GM12878 (cell line): ENCODE results near the gene MRPS21. TPM values are rescaled to one million over a fixed set of nuclear protein-coding genes. Genes with fewer than 3 reads are reported as not detected.

ENCODE experiments used
- ATAC-seq: fragments of 200-7000 bp; cut with Tn5 transposase; 3 replicates; pipeline ENCODE4 v1.9.1; 2020; ENCODE audit warnings: mild to moderate bottlenecking, moderate library complexity
- BruUV-seq: library from RNA; stranded (reverse); fragments of 400-500 nt; replicated peaks from 2 replicates; lab custom pipeline; 2021; lab: Mats Ljungman, UMichigan
- CTCF ChIA-PET: fragments of 300-600 bp; sonication (Branson Sonifier 250); formaldehyde crosslinking; extraction: SDS; loops from one replicate; lab custom pipeline; 2021; ENCODE audit warnings: inconsistent platforms; lab: Yijun Ruan, JAX
- POLR2A ChIA-PET: fragments of 350-600 bp; formaldehyde crosslinking; extraction: SDS; loops from one replicate; lab custom pipeline; 2021; ENCODE audit warnings: inconsistent platforms; lab: Charles Lee
- RAD21 ChIA-PET: fragments of 300-600 bp; sonication (Branson Sonifier 250); formaldehyde crosslinking; loops from one replicate; lab custom pipeline; 2023; ENCODE audit warnings: antibody characterized with exemption; ENCODE audit not compliant: unreplicated experiment; lab: Charles Lee
- SMC1A ChIA-PET: fragments of 300-600 bp; sonication (Branson Sonifier 250); formaldehyde crosslinking; loops from one replicate; lab custom pipeline; 2023; ENCODE audit not compliant: unreplicated experiment, uncharacterized antibody; lab: Charles Lee
- DNase-seq: peaks from one replicate; pipeline ENCODE4 v3.0.0-alpha.2; 2011; ENCODE audit warnings: low read depth, low spot score
- FAIRE-seq: peaks from 3 replicates; lab custom pipeline; 2011; peaks lifted over from hg19 to GRCh38; lab: Jason Lieb, UNC
- H2AFZ ChIP-seq: 2 replicates; pipeline ENCODE4 v1.6.0; 2011; ENCODE audit warnings: low read depth, low read length, control low read depth; ENCODE audit not compliant: control insufficient read depth
- H3K27ac ChIP-seq: 2 replicates; pipeline ENCODE4 v1.5.1; 2011; ENCODE audit warnings: control low read depth; ENCODE audit not compliant: control insufficient read depth, insufficient read depth
- H3K27me3 ChIP-seq, 2 experiments: replicated peaks in 1 of 2; 2 replicates each; pipeline versions ENCODE4 v1.6.0 to v1.6.1; 2011; ENCODE audit warnings: low read length in 1 of 2; ENCODE audit not compliant: control insufficient read depth in 2 of 2, insufficient read depth in 2 of 2
- H3K36me3 ChIP-seq, 2 experiments: 2 replicates each; pipeline ENCODE4 v1.5.1; 2011; ENCODE audit warnings: low read length in 1 of 2; ENCODE audit not compliant: control insufficient read depth in 2 of 2, insufficient read depth in 2 of 2
- H3K4me1 ChIP-seq: 2 replicates; pipeline ENCODE4 v1.6.1; 2011; ENCODE audit warnings: mild to moderate bottlenecking, low read length, moderate library complexity, mixed read lengths; ENCODE audit not compliant: control insufficient read depth, insufficient read depth
- H3K4me2 ChIP-seq: 2 replicates; pipeline ENCODE4 v1.6.0; 2011; ENCODE audit warnings: control low read depth; ENCODE audit not compliant: control insufficient read depth, insufficient read depth
- H3K4me3 ChIP-seq: fragments of 200-600 bp; sonication (generic); 2 replicates; pipeline ENCODE4 v1.5.1; 2016
- H3K79me2 ChIP-seq: 2 replicates; pipeline ENCODE4 v1.6.0; 2011; ENCODE audit warnings: low read length; ENCODE audit not compliant: control insufficient read depth, insufficient read depth
- H3K9ac ChIP-seq: 2 replicates; pipeline ENCODE4 v1.8.0; 2011; ENCODE audit warnings: low read length, control low read depth, mixed read lengths; ENCODE audit not compliant: control insufficient read depth, insufficient read depth
- H3K9me3 ChIP-seq: replicated peaks from 3 replicates; pipeline ENCODE4 v1.5.1; 2011; ENCODE audit warnings: mild to moderate bottlenecking, low read length; ENCODE audit not compliant: control insufficient read depth, insufficient read depth
- H4K20me1 ChIP-seq: 2 replicates; pipeline ENCODE4 v1.6.0; 2011; ENCODE audit not compliant: control insufficient read depth, insufficient read depth
- CHD2 ChIP-seq: IDR thresholded peaks from 2 replicates; pipeline ENCODE4 v1.6.1; 2011; ENCODE audit warnings: low read depth, low read length, improper control_type of control experiment, borderline replicate concordance
- POLR2A ChIP-seq: IDR thresholded peaks from 2 replicates; pipeline ENCODE4 v1.6.1; 2011; ENCODE audit warnings: low read depth, mild to moderate bottlenecking, low read length
- ZBED1 ChIP-seq: IDR thresholded peaks from 2 replicates; pipeline ENCODE4 v1.6.1; 2016; ENCODE audit warnings: borderline replicate concordance
- WGBS: methylation state at CpG from one replicate; pipeline ENCODE4 v1.1.6; 2016; ENCODE audit warnings: low lambda C conversion rate; ENCODE audit not compliant: insufficient replicate concordance, insufficient coverage; ENCODE audit errors: missing lambda C conversion rate; 5-methylcytosine and 5-hydroxymethylcytosine counted together
- in situ Hi-C: fragments of 300-500 bp; cut with MboI; formaldehyde crosslinking; loops from 9 replicates; pipeline ENCODE4 v1.14.3; 2018; ENCODE audit warnings: mixed read lengths
- intact Hi-C: fragments of 100-400 bp; cut with micrococcal nuclease; formaldehyde crosslinking; loops from one replicate; pipeline ENCODE4 v1.14.2; 2022; ENCODE audit not compliant: unreplicated experiment
- polyA plus RNA-seq, 11 experiments: library from polyadenylated mRNA; depleted of rRNA in 4 of 11; unstranded in 6 of 11; stranded (reverse) in 5 of 11; fragments of >200 nt; fragmentation: Nextera tagmentation in 4 of 11; fragmentation: Illumina TruSeq in 1 of 11; extraction: Ambion mirVana in 4 of 11; extraction: Trizol in 1 of 11; gene quantifications; 1 replicate in 1 of 11; 2 replicates in 10 of 11; pipeline versions ENCODE4 v1.2.1 to v1.2.3, GENCODE V29; 2011 to 2016; ENCODE audit warnings: inconsistent platforms in 2 of 11, missing spikeins in 2 of 11, low read depth in 1 of 11
- total RNA-seq, 4 experiments: library from RNA; depleted of rRNA in 3 of 4; stranded (reverse); fragments of >200 nt in 3 of 4; fragmentation: Illumina TruSeq in 1 of 4; extraction: Trizol in 1 of 4; gene quantifications; 2 replicates each; pipeline versions ENCODE4 v1.2.1 to v1.2.3, GENCODE V29; 2013 to 2021
- TF ChIP-seq, protein P1 (sequence below): fragments of 450-650 bp; IDR thresholded peaks from 2 replicates; pipeline ENCODE4 v1.6.1; 2017; ENCODE audit warnings: mild to moderate bottlenecking
- TF ChIP-seq, protein P2 (sequence below): IDR thresholded peaks from 2 replicates; pipeline ENCODE4 v1.6.1; 2012; ENCODE audit warnings: low read length, inconsistent platforms

MRPS21 gene
- total and polyA plus RNA-seq, 10 of the 15 experiments (the other 5 are each of a cell fraction or from before 2014, with no cell fraction given) = 69.4 to 275 (median 103) TPM

DNA sequence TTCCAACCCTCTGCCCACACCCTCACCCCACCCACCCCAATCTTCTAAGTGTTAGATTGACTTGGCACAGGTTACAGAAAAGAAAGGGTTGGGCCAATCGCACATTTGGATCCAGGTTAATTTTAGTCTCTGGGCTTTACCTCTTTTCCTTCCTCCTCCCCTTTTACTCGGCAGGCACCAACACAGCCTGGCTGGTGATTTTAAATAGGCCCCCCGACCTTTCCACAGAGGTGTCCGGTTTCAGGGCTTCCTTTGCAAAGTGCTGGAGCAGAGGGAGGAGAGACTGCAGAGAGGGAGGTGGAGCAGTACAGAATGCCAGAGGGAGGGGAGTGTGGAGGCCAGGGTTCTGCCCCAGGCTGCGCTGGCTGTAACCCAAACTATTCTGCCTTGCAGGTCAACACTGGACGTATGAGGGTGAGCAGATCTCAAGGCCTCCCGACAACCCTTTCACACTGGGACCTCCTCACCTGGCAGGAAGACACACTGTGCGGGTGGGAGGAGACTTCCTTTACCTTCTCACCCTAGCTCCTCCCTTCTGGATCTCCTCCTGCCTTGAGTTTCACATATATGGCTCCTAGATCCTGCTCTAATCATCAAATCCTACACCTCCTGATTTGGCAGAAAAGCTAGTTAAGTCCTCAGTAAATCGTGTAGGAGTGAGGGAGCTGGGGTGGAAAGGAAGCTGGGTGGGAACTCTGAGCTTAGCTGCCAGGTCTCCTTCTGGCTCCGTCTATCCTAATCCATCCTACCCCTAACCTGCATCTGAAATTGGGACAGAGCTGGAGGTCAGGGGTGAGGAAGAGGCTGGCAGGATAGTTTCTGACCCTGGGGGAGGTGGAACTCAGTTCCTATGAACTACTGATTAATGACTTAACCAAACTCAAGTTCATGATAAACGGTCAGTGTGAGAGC lies 33.6 kb upstream of the MRPS21 start (continued):
- TF ChIP-seq, protein P1, sequence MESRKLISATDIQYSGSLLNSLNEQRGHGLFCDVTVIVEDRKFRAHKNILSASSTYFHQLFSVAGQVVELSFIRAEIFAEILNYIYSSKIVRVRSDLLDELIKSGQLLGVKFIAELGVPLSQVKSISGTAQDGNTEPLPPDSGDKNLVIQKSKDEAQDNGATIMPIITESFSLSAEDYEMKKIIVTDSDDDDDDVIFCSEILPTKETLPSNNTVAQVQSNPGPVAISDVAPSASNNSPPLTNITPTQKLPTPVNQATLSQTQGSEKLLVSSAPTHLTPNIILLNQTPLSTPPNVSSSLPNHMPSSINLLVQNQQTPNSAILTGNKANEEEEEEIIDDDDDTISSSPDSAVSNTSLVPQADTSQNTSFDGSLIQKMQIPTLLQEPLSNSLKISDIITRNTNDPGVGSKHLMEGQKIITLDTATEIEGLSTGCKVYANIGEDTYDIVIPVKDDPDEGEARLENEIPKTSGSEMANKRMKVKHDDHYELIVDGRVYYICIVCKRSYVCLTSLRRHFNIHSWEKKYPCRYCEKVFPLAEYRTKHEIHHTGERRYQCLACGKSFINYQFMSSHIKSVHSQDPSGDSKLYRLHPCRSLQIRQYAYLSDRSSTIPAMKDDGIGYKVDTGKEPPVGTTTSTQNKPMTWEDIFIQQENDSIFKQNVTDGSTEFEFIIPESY = no peak
- TF ChIP-seq, protein P2, sequence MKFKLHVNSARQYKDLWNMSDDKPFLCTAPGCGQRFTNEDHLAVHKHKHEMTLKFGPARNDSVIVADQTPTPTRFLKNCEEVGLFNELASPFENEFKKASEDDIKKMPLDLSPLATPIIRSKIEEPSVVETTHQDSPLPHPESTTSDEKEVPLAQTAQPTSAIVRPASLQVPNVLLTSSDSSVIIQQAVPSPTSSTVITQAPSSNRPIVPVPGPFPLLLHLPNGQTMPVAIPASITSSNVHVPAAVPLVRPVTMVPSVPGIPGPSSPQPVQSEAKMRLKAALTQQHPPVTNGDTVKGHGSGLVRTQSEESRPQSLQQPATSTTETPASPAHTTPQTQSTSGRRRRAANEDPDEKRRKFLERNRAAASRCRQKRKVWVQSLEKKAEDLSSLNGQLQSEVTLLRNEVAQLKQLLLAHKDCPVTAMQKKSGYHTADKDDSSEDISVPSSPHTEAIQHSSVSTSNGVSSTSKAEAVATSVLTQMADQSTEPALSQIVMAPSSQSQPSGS = no peak
- no peak for TF ChIP-seq CHD2

DNA sequence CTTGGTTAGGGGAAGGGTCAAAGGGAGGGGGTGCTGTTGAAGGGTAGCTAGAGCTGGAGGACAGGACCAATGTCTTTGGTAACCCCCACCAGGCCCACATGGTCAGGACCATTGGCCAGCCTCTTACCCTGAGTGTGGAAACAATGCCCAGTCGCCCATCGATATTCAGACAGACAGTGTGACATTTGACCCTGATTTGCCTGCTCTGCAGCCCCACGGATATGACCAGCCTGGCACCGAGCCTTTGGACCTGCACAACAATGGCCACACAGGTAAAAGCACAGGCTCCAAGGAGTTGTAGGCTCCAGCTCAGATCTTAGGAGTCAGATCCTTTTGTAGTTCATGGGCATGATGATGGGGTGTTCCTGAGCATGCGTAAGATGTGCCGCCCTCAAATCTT lies 32.3 kb upstream of the MRPS21 start:
- no peaks in the 10 kb centered on the region; the same call in 1 of the 2 replicates for H3K4me1 ChIP-seq
- H3K36me3 ChIP-seq = peaks cover 4 to 17% of the 10 kb centered on the region in 2 experiments
- intact Hi-C loops = no loop called here
- DNase-seq (no peak), FAIRE-seq (no peak), ATAC-seq (no peak)
- H3K9me3 ChIP-seq = no peaks in the 10 kb centered on the region
- ChIA-PET RAD21 (no interaction called here), POLR2A (no interaction called here), CTCF (interaction anchor here (1.3 to 5.8 kb wide), 2 partner anchors 10 to 20 kb away, joined by 4 to 27 read pairs; partner anchors contain the start of gene CIART), SMC1A (interaction anchor here (0.6 to 1.2 kb wide), 4 partner anchors 11 to 386 kb away, joined by 3 to 5 read pairs (median 3); partner anchors contain the start of gene C1orf54)
- no peak overlapping the region for H3K4me2 ChIP-seq
- in situ Hi-C loops = no loop called here
- no TSS peak for BruUV-seq
- no peak overlapping the region for H3K27ac ChIP-seq
- H4K20me1 ChIP-seq = no peaks in the 10 kb centered on the region
- no peak overlapping the region for H3K9ac ChIP-seq
- WGBS = 66% methylated on average over 6 of the region's 6 CpGs
- no peak overlapping the region for H3K4me3 ChIP-seq
- TF ChIP-seq ZBED1 (no peak), POLR2A (peak; percentile 35; the same call in 1 of the 2 replicates)
- H2AFZ ChIP-seq = no peak overlapping the region
- no peaks in the 10 kb centered on the region; a peak in 2 of 4 replicates for H3K27me3 ChIP-seq
- peaks cover 2% of the 10 kb centered on the region; the same call in 1 of the 2 replicates for H3K79me2 ChIP-seq
